ENCODE data around the gene DMXL1. TPM values are rescaled to one million over a fixed set of nuclear protein-coding genes. Genes with fewer than 3 reads are reported as not detected.

The DMXL1 gene
- total RNA-seq, 2 experiments from 2014 or later, result 28.4 to 29.1 TPM

DNA sequence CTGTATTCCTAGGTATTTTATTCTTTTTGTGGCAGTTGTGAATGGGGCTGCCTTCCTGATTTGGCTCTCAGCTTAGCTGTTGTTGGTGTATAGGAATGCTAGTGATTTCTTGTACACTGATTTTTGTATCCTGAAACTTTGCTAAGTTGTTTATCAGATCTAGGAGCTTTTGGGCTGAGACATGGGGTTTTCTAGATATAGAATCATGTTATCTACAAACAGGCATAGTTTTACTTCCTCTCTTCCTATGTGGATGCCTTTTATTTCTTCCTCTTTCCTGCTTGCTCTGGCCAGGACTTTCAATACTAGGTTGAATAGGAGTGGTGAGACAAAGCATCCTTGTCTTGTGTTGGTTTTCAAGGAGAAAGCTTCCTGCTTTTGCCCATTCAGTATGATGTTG lies 129.9 kb downstream of the DMXL1 start:
- Histone ChIP-seq H3K9me3 (ENCODE audit: control insufficient read depth in 1 of 2, insufficient read depth in 1 of 2, low read length in 2 of 2) (no peaks in the 10 kb centered on the region), H3K4me3 (ENCODE audit: low read length) (no peak overlapping the region), H3K4me1 (ENCODE audit: insufficient read depth, low read length) (no peaks in the 10 kb centered on the region), H3K27ac (ENCODE audit: low read depth in 1 of 2, low read length in 2 of 2) (no peak overlapping the region), H3K27me3 (ENCODE audit: control insufficient read depth in 1 of 2, insufficient read depth in 2 of 2, low read length in 2 of 2) (no peaks in the 10 kb centered on the region), H3K36me3 (ENCODE audit: insufficient read depth, low read length) (peaks cover 19% of the 10 kb centered on the region)
- no peak for ATAC-seq (ENCODE audit: poor library complexity)
- Mint-ChIP-seq H3K9me3 (peaks cover 6% of the 10 kb centered on the region), H3K4me3 (no peak overlapping the region), H3K36me3 (ENCODE audit: low read depth) (peaks cover 85% of the 10 kb centered on the region), H3K27ac (no peak overlapping the region), H3K4me1 (ENCODE audit: low read depth) (peaks cover 11% of the 10 kb centered on the region), H3K27me3 (no peaks in the 10 kb centered on the region)
- no peak for DNase-seq
- ChIA-PET CTCF (no interaction called here), POLR2A (no interaction called here)
- intact Hi-C loops (cut with DNase I, micrococcal nuclease), result no loop called here
- TF ChIP-seq, protein P1, sequence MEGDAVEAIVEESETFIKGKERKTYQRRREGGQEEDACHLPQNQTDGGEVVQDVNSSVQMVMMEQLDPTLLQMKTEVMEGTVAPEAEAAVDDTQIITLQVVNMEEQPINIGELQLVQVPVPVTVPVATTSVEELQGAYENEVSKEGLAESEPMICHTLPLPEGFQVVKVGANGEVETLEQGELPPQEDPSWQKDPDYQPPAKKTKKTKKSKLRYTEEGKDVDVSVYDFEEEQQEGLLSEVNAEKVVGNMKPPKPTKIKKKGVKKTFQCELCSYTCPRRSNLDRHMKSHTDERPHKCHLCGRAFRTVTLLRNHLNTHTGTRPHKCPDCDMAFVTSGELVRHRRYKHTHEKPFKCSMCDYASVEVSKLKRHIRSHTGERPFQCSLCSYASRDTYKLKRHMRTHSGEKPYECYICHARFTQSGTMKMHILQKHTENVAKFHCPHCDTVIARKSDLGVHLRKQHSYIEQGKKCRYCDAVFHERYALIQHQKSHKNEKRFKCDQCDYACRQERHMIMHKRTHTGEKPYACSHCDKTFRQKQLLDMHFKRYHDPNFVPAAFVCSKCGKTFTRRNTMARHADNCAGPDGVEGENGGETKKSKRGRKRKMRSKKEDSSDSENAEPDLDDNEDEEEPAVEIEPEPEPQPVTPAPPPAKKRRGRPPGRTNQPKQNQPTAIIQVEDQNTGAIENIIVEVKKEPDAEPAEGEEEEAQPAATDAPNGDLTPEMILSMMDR (IDR thresholded peaks at IDR 0.05), result no peak

DNA sequence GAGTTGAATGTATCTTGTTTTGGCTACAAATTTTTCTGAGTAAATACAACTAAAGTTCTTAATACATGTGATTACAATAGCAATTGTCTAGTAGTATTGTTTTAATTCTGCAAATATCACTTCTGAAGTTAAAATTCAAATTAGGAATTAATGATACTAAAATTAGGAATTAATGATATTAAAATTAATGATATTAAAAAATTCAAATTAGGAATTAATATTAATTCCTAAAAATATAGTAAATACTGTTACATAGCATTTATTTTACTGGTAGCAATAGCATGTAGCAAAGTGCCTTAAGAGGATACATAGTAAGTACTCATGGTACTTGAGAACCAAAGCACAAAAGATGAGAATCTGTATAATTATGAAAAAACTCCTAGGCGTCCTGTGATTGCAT lies 136.2 kb downstream of the DMXL1 start:
- ChIA-PET POLR2A (no interaction called here), CTCF (no interaction called here)
- ATAC-seq (ENCODE audit: poor library complexity) (no peak), DNase-seq (no peak)
- no peaks in the 10 kb centered on the region for H3K4me1 Mint-ChIP-seq (ENCODE audit: low read depth)
- no peaks in the 10 kb centered on the region for H3K9me3 Mint-ChIP-seq
- H3K27me3 Mint-ChIP-seq, result no peaks in the 10 kb centered on the region
- no peaks in the 10 kb centered on the region for H3K9me3 ChIP-seq (ENCODE audit: control insufficient read depth in 1 of 2, insufficient read depth in 1 of 2, low read length in 2 of 2)
- no peak overlapping the region for H3K4me3 ChIP-seq (ENCODE audit: low read length)
- TF ChIP-seq, protein P1 (IDR thresholded peaks at IDR 0.05), result no peak
- intact Hi-C loops (cut with DNase I, micrococcal nuclease), result no loop called here
- peaks cover 3% of the 10 kb centered on the region for H3K36me3 ChIP-seq (ENCODE audit: insufficient read depth, low read length)
- no peaks in the 10 kb centered on the region for H3K4me1 ChIP-seq (ENCODE audit: insufficient read depth, low read length)
- peaks cover 59% of the 10 kb centered on the region for H3K36me3 Mint-ChIP-seq (ENCODE audit: low read depth)
- no peak overlapping the region for H3K27ac ChIP-seq (ENCODE audit: low read depth in 1 of 2, low read length in 2 of 2)
- no peak overlapping the region for H3K27ac Mint-ChIP-seq
- no peak overlapping the region for H3K4me3 Mint-ChIP-seq
- no peaks in the 10 kb centered on the region for H3K27me3 ChIP-seq (ENCODE audit: control insufficient read depth in 1 of 2, insufficient read depth in 2 of 2, low read length in 2 of 2)

DNA sequence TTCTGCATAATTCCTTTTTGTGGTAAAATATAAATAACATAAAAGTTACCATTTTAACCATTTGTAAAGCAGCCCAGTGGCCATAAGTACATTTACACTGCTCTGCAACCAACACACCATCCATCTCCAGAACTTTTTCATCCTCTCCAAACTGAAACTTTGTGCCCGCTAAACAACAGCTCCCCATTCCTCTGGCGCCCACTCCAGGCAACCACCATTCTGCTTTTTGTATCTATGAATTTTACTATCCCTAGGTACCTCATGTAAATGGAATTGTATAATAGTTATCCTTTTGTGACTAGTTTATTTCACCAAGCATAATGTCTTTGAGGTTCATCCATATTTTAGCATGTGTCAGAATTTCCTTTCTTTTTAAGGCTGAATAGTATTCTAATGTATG lies 141.1 kb downstream of the DMXL1 start:
- TF ChIP-seq, protein P1 (IDR thresholded peaks at IDR 0.05), result no peak
- H3K9me3 ChIP-seq (ENCODE audit: control insufficient read depth in 1 of 2, insufficient read depth in 1 of 2, low read length in 2 of 2), result no peaks in the 10 kb centered on the region
- no peaks in the 10 kb centered on the region for H3K36me3 ChIP-seq (ENCODE audit: insufficient read depth, low read length)
- H3K27ac Mint-ChIP-seq, result no peak overlapping the region
- DNase-seq (no peak), ATAC-seq (ENCODE audit: poor library complexity) (no peak)
- H3K27ac ChIP-seq (ENCODE audit: low read depth in 1 of 2, low read length in 2 of 2), result no peak overlapping the region
- no peaks in the 10 kb centered on the region for H3K4me1 Mint-ChIP-seq (ENCODE audit: low read depth)
- no peak overlapping the region for H3K4me3 ChIP-seq (ENCODE audit: low read length)
- CTCF ChIA-PET, result no interaction called here
- intact Hi-C loops (cut with DNase I, micrococcal nuclease), result no loop called here
- peaks cover 47% of the 10 kb centered on the region for H3K36me3 Mint-ChIP-seq (ENCODE audit: low read depth)
- H3K27me3 ChIP-seq (ENCODE audit: control insufficient read depth in 1 of 2, insufficient read depth in 2 of 2, low read length in 2 of 2), result no peaks in the 10 kb centered on the region
- H3K4me1 ChIP-seq (ENCODE audit: insufficient read depth, low read length), result no peaks in the 10 kb centered on the region
- no peaks in the 10 kb centered on the region for H3K9me3 Mint-ChIP-seq
- H3K27me3 Mint-ChIP-seq, result no peaks in the 10 kb centered on the region
- POLR2A ChIA-PET, result no interaction called here
- H3K4me3 Mint-ChIP-seq, result no peak overlapping the region

All from CD4-positive, alpha-beta T cell (primary cell).